Uterus (tissue), 2 donors: ENCODE measurements around the gene CHRND.

ENCODE experiments used
- POLR2A ChIP-seq, 2 donors: fragments of 450-650 bp; IDR thresholded peaks; one replicate each; pipeline ENCODE4 v1.6.1; 2016; ENCODE audit warnings: antibody characterized with exemption in 2 of 2, mild to moderate bottlenecking in 1 of 2, moderate library complexity in 1 of 2
- TF ChIP-seq, protein P1 (sequence below), 4 experiments: fragments of 200-600 bp in 2 of 4; fragments of 450-650 bp in 2 of 4; sonication (generic) in 2 of 4; IDR thresholded peaks; one replicate each; pipeline ENCODE4 v1.5.1; 2016 to 2019; ENCODE audit warnings: antibody characterized with exemption in 4 of 4, mild to moderate bottlenecking in 2 of 4, moderate library complexity in 1 of 4

DNA sequence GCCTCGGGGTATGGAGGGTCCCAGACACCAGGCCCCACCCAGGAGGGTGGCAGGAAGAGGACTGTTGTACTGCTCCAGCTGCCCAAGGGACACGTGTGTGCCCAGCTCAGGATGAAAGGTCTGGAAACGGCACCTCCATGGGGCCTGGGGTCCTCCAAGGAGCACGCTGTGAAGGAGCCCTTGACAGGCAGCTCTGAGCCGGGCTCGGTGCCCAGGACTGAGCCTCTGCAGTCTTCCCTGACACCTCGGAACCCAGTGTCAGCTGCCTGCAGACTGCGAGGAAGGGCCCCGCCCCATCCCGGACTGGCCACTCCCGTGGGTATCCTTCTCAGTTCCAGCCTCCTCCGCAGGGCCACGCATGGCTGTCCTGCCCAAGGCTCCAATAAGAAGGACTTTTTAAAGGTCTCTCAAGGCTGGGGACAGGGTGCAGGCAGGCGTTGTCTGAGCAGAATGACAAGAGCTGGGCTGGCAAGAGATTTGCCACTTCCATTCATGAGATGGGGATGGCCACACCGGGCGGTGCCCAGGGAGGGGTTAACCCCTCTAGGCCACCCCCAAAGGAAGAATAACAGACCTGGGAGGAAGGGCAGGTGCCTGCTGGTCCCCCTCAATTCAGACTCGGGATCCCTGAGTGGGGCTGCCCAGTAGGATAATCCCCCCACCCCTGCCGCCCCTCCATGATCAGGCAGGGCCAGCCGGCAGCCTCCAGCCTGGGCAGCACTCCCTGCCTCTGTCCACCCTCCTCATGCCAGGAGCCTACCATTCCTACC is 47.2 kb upstream of the CHRND start:
- TF ChIP-seq, protein P1, sequence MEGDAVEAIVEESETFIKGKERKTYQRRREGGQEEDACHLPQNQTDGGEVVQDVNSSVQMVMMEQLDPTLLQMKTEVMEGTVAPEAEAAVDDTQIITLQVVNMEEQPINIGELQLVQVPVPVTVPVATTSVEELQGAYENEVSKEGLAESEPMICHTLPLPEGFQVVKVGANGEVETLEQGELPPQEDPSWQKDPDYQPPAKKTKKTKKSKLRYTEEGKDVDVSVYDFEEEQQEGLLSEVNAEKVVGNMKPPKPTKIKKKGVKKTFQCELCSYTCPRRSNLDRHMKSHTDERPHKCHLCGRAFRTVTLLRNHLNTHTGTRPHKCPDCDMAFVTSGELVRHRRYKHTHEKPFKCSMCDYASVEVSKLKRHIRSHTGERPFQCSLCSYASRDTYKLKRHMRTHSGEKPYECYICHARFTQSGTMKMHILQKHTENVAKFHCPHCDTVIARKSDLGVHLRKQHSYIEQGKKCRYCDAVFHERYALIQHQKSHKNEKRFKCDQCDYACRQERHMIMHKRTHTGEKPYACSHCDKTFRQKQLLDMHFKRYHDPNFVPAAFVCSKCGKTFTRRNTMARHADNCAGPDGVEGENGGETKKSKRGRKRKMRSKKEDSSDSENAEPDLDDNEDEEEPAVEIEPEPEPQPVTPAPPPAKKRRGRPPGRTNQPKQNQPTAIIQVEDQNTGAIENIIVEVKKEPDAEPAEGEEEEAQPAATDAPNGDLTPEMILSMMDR (IDR thresholded peaks at IDR 0.05) = no peak
- no peak for TF ChIP-seq POLR2A (IDR thresholded peaks at IDR 0.05)
